Measurements from ENCODE around the gene DBP. TPM values are rescaled to one million over a fixed set of nuclear protein-coding genes. Genes with fewer than 3 reads are reported as not detected.

Gene DBP
- total RNA-seq, 6 experiments from 2014 or later, result 1.8 to 11.6 (median 3.3) TPM

DNA sequence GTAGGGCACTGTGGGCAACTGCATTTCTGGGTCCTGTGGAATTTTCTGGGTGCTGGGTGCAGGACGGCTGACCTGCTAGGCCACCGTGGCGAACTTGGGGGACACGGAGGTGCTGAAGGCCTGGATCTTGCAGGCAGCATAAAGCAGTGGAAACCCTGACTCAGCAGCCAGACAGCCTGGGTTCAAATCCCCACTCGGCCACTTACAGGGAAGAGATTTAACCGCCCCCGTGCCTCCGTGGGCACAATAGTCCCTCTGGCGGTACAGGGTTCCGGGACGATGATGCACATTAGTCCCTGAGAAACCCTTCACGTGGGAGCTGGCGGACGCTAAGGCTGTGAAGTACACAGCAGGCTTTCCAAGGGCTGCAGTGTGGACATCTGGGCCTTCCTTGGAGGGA is 25.3 kb downstream of the DBP start:
- Histone ChIP-seq H3K27ac (no peak overlapping the region), H3K36me3 (peaks cover 0 to 20% (median 14%) of the 10 kb centered on the region in 4 donors), H3K4me1 (peaks cover 0 to 6% (median under 1%) of the 10 kb centered on the region in 4 donors), H3K9me3 (no peaks in the 10 kb centered on the region), H3K4me3 (no peak overlapping the region), H3K27me3 (no peaks in the 10 kb centered on the region)
- 100% methylated on average over 2 of the region's 14 CpGs for WGBS (ENCODE audit: insufficient coverage, low coverage, low lambda C conversion rate, missing lambda C conversion rate)
- intact Hi-C loops (cut with DNase I), result no loop called here
- no peak for TF ChIP-seq POLR2A (IDR thresholded peaks at IDR 0.05)
- TF ChIP-seq, protein P1, sequence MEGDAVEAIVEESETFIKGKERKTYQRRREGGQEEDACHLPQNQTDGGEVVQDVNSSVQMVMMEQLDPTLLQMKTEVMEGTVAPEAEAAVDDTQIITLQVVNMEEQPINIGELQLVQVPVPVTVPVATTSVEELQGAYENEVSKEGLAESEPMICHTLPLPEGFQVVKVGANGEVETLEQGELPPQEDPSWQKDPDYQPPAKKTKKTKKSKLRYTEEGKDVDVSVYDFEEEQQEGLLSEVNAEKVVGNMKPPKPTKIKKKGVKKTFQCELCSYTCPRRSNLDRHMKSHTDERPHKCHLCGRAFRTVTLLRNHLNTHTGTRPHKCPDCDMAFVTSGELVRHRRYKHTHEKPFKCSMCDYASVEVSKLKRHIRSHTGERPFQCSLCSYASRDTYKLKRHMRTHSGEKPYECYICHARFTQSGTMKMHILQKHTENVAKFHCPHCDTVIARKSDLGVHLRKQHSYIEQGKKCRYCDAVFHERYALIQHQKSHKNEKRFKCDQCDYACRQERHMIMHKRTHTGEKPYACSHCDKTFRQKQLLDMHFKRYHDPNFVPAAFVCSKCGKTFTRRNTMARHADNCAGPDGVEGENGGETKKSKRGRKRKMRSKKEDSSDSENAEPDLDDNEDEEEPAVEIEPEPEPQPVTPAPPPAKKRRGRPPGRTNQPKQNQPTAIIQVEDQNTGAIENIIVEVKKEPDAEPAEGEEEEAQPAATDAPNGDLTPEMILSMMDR (IDR thresholded peaks at IDR 0.05), result no peak
- ATAC-seq (no peak), DNase-seq (no peak)

DNA sequence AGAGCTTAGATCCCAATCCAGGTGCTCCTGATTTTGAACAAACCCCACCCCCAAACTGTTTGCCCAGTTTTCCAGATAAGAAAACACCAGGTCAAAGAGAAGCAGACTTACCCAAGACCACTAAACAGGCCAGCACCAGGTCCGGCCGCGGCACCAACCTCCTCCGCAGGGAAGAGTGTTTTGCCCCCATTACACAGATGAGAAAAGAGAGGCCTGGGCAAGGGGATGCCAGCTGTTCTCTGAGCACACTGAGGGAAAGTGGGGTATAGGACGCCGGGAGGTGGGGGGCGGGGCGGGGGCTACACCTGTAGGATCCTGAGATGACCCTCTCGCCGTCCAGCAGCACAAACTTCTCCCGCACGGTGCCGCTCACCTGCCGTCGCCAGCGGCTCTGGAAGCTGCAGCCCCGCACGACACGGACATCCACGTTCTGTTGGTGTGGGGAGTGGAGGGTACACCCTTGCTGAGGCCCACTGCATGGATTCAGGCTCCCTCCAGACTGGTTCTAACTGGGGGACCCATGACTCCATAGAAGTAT is 27.5 kb downstream of the DBP start:
- Histone ChIP-seq H3K4me3 (no peak overlapping the region), H3K27ac (no peak overlapping the region), H3K9me3 (no peaks in the 10 kb centered on the region), H3K36me3 (no peaks in the 10 kb centered on the region), H3K4me1 (peaks cover 0 to 6% (median 0%) of the 10 kb centered on the region in 4 donors), H3K27me3 (no peaks in the 10 kb centered on the region)
- DNase-seq (no peak), ATAC-seq (no peak)
- TF ChIP-seq POLR2A (IDR thresholded peaks at IDR 0.05), result no peak
- TF ChIP-seq, protein P1 (IDR thresholded peaks at IDR 0.05), result no peak
- WGBS (ENCODE audit: insufficient coverage, low coverage, low lambda C conversion rate, missing lambda C conversion rate), result 100% methylated on average over 4 of the region's 20 CpGs
- intact Hi-C loops (cut with DNase I), result loop anchor here (10.0 kb wide), 2 partner anchors 105 to 295 kb away; no protein-coding TSS in a partner anchor

GRCh38 chr19:48608798-48609263 is 28.3 kb downstream of the DBP start:
- WGBS (ENCODE audit: insufficient coverage, low coverage, low lambda C conversion rate, missing lambda C conversion rate), result 26% methylated on average over 2 of the region's 9 CpGs
- Histone ChIP-seq H3K36me3 (no peaks in the 10 kb centered on the region), H3K27ac (no peak overlapping the region), H3K4me1 (peaks cover 0 to 3% (median 0%) of the 10 kb centered on the region in 4 donors), H3K27me3 (no peaks in the 10 kb centered on the region), H3K4me3 (no peak overlapping the region), H3K9me3 (no peaks in the 10 kb centered on the region)
- intact Hi-C loops (cut with DNase I), result loop anchor here (10.0 kb wide), 2 partner anchors 104 to 294 kb away; no protein-coding TSS in a partner anchor
- no peak for DNase-seq
- TF ChIP-seq, protein P1 (IDR thresholded peaks at IDR 0.05), result peak; percentile 4 to 37 (median 28)
- no peak for TF ChIP-seq POLR2A (IDR thresholded peaks at IDR 0.05)
- peak; percentile 22 to 39 (median 32) for ATAC-seq

- WGBS (ENCODE audit: insufficient coverage, low coverage, low lambda C conversion rate, missing lambda C conversion rate), result 75% methylated on average over 7 of the region's 7 CpGs
Observed at GRCh38 chr19:48607359-48607755, 29.8 kb downstream of the DBP start.

More at GRCh38 chr19:48607359-48607755, 29.8 kb downstream of the DBP start:
- H3K27ac ChIP-seq, result no peak overlapping the region
- H3K9me3 ChIP-seq, result no peaks in the 10 kb centered on the region
- no peaks in the 10 kb centered on the region for H3K4me1 ChIP-seq
- intact Hi-C loops (cut with DNase I), result loop anchor here (10.0 kb wide), 2 partner anchors 103 to 293 kb away; no protein-coding TSS in a partner anchor
- no peak overlapping the region for H3K4me3 ChIP-seq
- no peaks in the 10 kb centered on the region for H3K27me3 ChIP-seq
- H3K36me3 ChIP-seq, result no peaks in the 10 kb centered on the region
- no peak for ATAC-seq
- no peak for TF ChIP-seq POLR2A (IDR thresholded peaks at IDR 0.05)
- TF ChIP-seq, protein P1 (IDR thresholded peaks at IDR 0.05), result no peak
- no peak for DNase-seq
